Measurements from ENCODE around the gene FAM241B. TPM values are rescaled to one million over a fixed set of nuclear protein-coding genes. Genes with fewer than 3 reads are reported as not detected.
A peak's percentile ranks its signal among the peaks of the same experiment; 100 is the strongest.

Gene FAM241B
- total RNA-seq, 1 experiment from 2014 or later: 13.7 TPM

DNA sequence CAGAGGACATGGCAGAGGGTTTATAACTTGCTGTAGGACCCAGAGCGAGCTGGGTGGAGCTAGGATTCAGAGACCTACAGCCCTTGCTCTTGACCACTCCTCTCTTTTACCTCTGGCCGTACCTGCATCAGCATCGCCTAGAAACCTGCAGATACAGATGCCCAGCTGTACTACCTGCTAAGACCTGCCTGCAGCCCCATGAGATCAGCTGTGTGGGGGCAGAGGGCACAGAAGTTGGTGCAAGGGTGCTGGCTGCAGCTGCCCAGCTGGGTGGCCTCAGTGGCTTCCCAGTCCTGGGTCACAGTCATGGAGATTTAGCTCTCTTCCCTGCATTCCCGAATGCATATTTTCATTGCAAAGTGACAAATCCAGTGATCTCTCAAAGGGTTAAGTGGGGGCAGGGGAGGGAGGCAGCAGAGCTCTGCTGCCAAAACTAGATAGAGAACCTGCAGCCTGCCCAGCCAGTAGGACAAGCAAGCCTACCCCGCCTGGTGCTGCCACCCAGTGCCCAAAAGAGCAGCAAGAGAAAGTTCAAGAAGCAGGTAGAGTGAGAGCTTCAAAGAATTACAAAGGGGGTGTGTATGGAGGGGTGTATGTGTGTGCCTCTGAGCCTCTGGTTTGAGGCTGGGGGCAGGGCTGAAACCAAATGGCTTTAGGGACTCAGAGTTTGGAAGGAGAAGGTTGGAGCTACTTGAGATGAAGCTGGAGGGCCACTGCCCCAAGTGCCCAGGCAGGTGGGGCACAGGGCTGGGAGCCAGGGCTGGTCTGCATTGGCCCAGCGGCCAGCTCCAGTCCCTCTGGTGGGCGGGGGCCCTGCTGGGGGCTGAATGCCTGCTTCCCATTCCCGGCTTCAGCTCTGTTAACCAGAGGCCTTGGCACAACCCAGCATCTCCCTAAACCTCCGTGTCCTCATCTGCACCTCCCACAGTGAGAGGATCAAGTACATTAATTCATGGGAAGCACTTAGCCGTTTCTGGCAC lies 6.9 kb downstream of the FAM241B start:
- H2BK20ac ChIP-seq (ENCODE audit: low read depth, low read length, poor library complexity, severe bottlenecking): no peak overlapping the region
- H2BK15ac ChIP-seq (ENCODE audit: low read depth, low read length): no peak overlapping the region
- H3K14ac ChIP-seq (ENCODE audit: insufficient read depth, low read length): no peak overlapping the region; the same call in 1 of the 2 replicates
- H3K18ac ChIP-seq (ENCODE audit: insufficient read length, low read depth, low read length): no peak overlapping the region
- H3K27ac ChIP-seq (ENCODE audit: insufficient read length, low read depth, low read length): no peak overlapping the region
- Mint-ChIP-seq H3K36me3 (ENCODE audit: insufficient read depth in 1 of 3, low read depth in 3 of 3) (peaks cover 16 to 19% (median 19%) of the 10 kb centered on the region in 3 experiments), H3K27me3 (ENCODE audit: low read depth) (peaks cover 8% of the 10 kb centered on the region), H3K4me3 (no peak overlapping the region), H3K27ac (peak overlapping the region in 1 of 3 experiments; percentile 55; a peak in 2 of 7 replicates), H3K4me1 (peaks cover 11 to 13% of the 10 kb centered on the region in 2 experiments), H3K9me3 (no peaks in the 10 kb centered on the region)
- H3K4me1 ChIP-seq (ENCODE audit: insufficient read depth, low read length): no peaks in the 10 kb centered on the region
- H3K27me3 ChIP-seq (ENCODE audit: insufficient read depth, low read length): no peaks in the 10 kb centered on the region
- H2AK5ac ChIP-seq (ENCODE audit: insufficient read length, low read length): no peak overlapping the region
- H2BK120ac ChIP-seq (ENCODE audit: low read depth, low read length, poor library complexity, severe bottlenecking): no peak overlapping the region
- no peak overlapping the region for H4K91ac ChIP-seq (ENCODE audit: insufficient read length, low read depth, low read length)
- no peak overlapping the region for H3K4me2 ChIP-seq (ENCODE audit: insufficient read depth, insufficient read length, low read length)
- no peak overlapping the region for H4K5ac ChIP-seq (ENCODE audit: insufficient read length, low read depth, low read length)
- no peak overlapping the region for H4K8ac ChIP-seq (replicated peaks; ENCODE audit: insufficient read length, low read depth, low read length)
- no CpG with 5 or more reads among the region's 10 CpGs for whole genome bisulfite sequencing (ENCODE audit: extremely low coverage, insufficient read length, low lambda C conversion rate)
- peak; percentile 72 for DNase-seq
- TF ChIP-seq CTCF (conservative IDR thresholded peaks at IDR 0.05): peak; percentile 64
- H3T11ph ChIP-seq (ENCODE audit: low read length): no peak overlapping the region
- H3K79me1 ChIP-seq (ENCODE audit: insufficient read depth, low read depth, low read length, poor library complexity, severe bottlenecking): no peaks in the 10 kb centered on the region
- H3K9me3 ChIP-seq (ENCODE audit: control insufficient read depth, low read depth, low read length): no peaks in the 10 kb centered on the region
- H2BK5ac ChIP-seq (ENCODE audit: insufficient read length, low read length): no peak overlapping the region
- H2BK12ac ChIP-seq (ENCODE audit: insufficient read length, low read depth, low read length): no peak overlapping the region
- no peaks in the 10 kb centered on the region for H3K79me2 ChIP-seq (ENCODE audit: insufficient read depth, low read length)
- H4K20me1 ChIP-seq (ENCODE audit: control insufficient read depth, insufficient read depth, insufficient read length): no peaks in the 10 kb centered on the region
- no peak overlapping the region for H3K56ac ChIP-seq (ENCODE audit: insufficient read length, low read depth, low read length)
- no peaks in the 10 kb centered on the region for H3K23me2 ChIP-seq (ENCODE audit: insufficient read length, low read depth, low read length, poor library complexity, severe bottlenecking)
- H3K23ac ChIP-seq (ENCODE audit: insufficient read length, low read depth, low read length): no peak overlapping the region
- H2AFZ ChIP-seq (ENCODE audit: low read length): no peak overlapping the region
- H3K4ac ChIP-seq (ENCODE audit: low read depth, low read length): no peak overlapping the region
- no peak overlapping the region for H3K9ac ChIP-seq (ENCODE audit: extremely low read depth, insufficient read length, low read length)

All from H9 (cell line).